K562 (cell line): ENCODE results near the gene NT5DC1. TPM values are rescaled to one million over a fixed set of nuclear protein-coding genes. Genes with fewer than 3 reads are reported as not detected.

Source experiments
- ATAC-seq: fragments of 200-7000 bp; cut with Tn5 transposase; 3 replicates; pipeline ENCODE4 v1.9.1; 2020; ENCODE audit warnings: moderate library complexity
- BruUV-seq: library from RNA; stranded (reverse); fragments of 400-500 nt; replicated peaks from 2 replicates; lab custom pipeline; 2021; lab: Mats Ljungman, UMichigan
- CTCF ChIA-PET: fragments of 300-600 bp; formaldehyde crosslinking; extraction: SDS; loops from one replicate; lab custom pipeline; 2021; ENCODE audit warnings: low intra/inter-chr PET ratio; lab: Yijun Ruan, JAX
- POLR2A ChIA-PET: fragments of 300-600, 350-650 bp; sonication (Branson Sonifier 250); formaldehyde crosslinking; extraction: SDS; loops from one replicate; lab custom pipeline; 2021; ENCODE audit warnings: antibody characterized with exemption, inconsistent platforms; lab: Yijun Ruan, JAX
- DNase-seq, 4 experiments: peaks; one replicate each; pipeline versions ENCODE4 v3.0.0 to v3.0.0-alpha.2; 2011 to 2018; ENCODE audit warnings: low spot score in 3 of 4, mixed read lengths in 3 of 4; ENCODE audit errors: extremely low read depth in 1 of 4
- FAIRE-seq: peaks from 2 replicates; lab custom pipeline; 2011; peaks lifted over from hg19 to GRCh38; lab: Jason Lieb, UNC
- H2AFZ ChIP-seq: 2 replicates; pipeline ENCODE4 v1.6.0; 2011; ENCODE audit warnings: low read depth, low read length, control low read depth, inconsistent platforms
- H3K27ac ChIP-seq: fragments of 200-600 bp; 3 replicates; pipeline ENCODE4 v1.8.0; 2011; ENCODE audit warnings: low read depth, mild to moderate bottlenecking, control low read depth, inconsistent platforms, low read length, moderate library complexity, mixed read lengths; ENCODE audit errors: extremely low read depth
- H3K27me3 ChIP-seq, 2 experiments: fragments of 300-600 bp in 1 of 2; 2 replicates in 1 of 2; 3 replicates in 1 of 2; pipeline versions ENCODE4 v1.6.0 to v1.8.0; 2011; ENCODE audit warnings: inconsistent platforms in 2 of 2, low read length in 2 of 2, mild to moderate bottlenecking in 1 of 2, mixed read lengths in 1 of 2, moderate library complexity in 1 of 2; ENCODE audit not compliant: control insufficient read depth in 2 of 2, insufficient read depth in 2 of 2
- H3K36me3 ChIP-seq: fragments of 300-600 bp; 3 replicates; pipeline ENCODE4 v1.8.0; 2011; ENCODE audit warnings: mild to moderate bottlenecking, low read length, inconsistent platforms; ENCODE audit not compliant: control insufficient read depth, insufficient read depth
- H3K4me1 ChIP-seq, 2 experiments: fragments of 200-600 bp in 1 of 2; replicated peaks in 1 of 2; 2 replicates in 1 of 2; 3 replicates in 1 of 2; pipeline versions ENCODE4 v1.5.1 to v1.8.0; 2011; ENCODE audit warnings: inconsistent platforms in 2 of 2, low read length in 2 of 2, mild to moderate bottlenecking in 1 of 2, mixed read lengths in 1 of 2, moderate library complexity in 1 of 2; ENCODE audit not compliant: control insufficient read depth in 2 of 2, insufficient read depth in 2 of 2
- H3K4me2 ChIP-seq: 2 replicates; pipeline ENCODE4 v1.6.1; 2011; ENCODE audit warnings: low read length, control low read depth, inconsistent platforms, mixed read lengths; ENCODE audit not compliant: insufficient read depth
- H3K4me3 ChIP-seq: fragments of 200-600 bp; sonication (generic), shearing (Covaris generic); 2 replicates; pipeline ENCODE4 v1.5.1; 2016; ENCODE audit warnings: control low read depth, inconsistent platforms
- H3K79me2 ChIP-seq: fragments of 200-600 bp; 3 replicates; pipeline ENCODE4 v1.8.0; 2011; ENCODE audit warnings: low read length, inconsistent platforms; ENCODE audit not compliant: control insufficient read depth, insufficient read depth
- H3K9ac ChIP-seq, 2 experiments: 2 replicates each; pipeline versions ENCODE4 v1.6.0 to v1.6.1; 2011; ENCODE audit warnings: low read depth in 2 of 2, low read length in 2 of 2, control low read depth in 1 of 2, inconsistent platforms in 1 of 2, mild to moderate bottlenecking in 1 of 2, mixed read lengths in 1 of 2; ENCODE audit not compliant: insufficient read depth in 1 of 2
- H3K9me1 ChIP-seq: one replicate; pipeline ENCODE4 v1.6.0; 2011; ENCODE audit warnings: inconsistent platforms, mild to moderate bottlenecking, low read length, moderate library complexity; ENCODE audit not compliant: control insufficient read depth, insufficient read depth
- H3K9me3 ChIP-seq: replicated peaks from 2 replicates; pipeline ENCODE4 v1.5.1; 2011; ENCODE audit warnings: low read depth, low read length, inconsistent platforms; ENCODE audit not compliant: control insufficient read depth, insufficient read depth
- H4K20me1 ChIP-seq: replicated peaks from 2 replicates; pipeline ENCODE4 v1.6.1; 2011; ENCODE audit warnings: low read length, inconsistent platforms, mixed read lengths; ENCODE audit not compliant: control insufficient read depth, insufficient read depth
- GTF2E2 ChIP-seq: fragments of 200-800 bp; sonication (Bioruptor generic); IDR thresholded peaks from 2 replicates; pipeline ENCODE4 v1.6.1; 2016; ENCODE audit warnings: missing genetic modification characterization, missing compliant biosample characterization
- NKRF ChIP-seq: fragments of 450-650 bp; IDR thresholded peaks from 2 replicates; pipeline ENCODE4 v1.6.1; 2016; ENCODE audit warnings: borderline replicate concordance
- SUPT5H ChIP-seq: fragments of 450-650 bp; IDR thresholded peaks from 2 replicates; pipeline ENCODE4 v1.6.1; 2016
- ZNF444 ChIP-seq: fragments of 250-450 bp; sonication (Bioruptor Pico); IDR thresholded peaks from 2 replicates; pipeline ENCODE4 v1.4.0; 2020; ENCODE audit warnings: mild to moderate bottlenecking, moderate library complexity
- WGBS: fragments of 100-300 bp; shearing (Covaris generic); methylation state at CpG from one replicate; pipeline ENCODE4 v1.1.6; 2016; ENCODE audit warnings: low coverage, mixed read lengths; ENCODE audit not compliant: insufficient coverage; ENCODE audit errors: missing lambda C conversion rate; 5-methylcytosine and 5-hydroxymethylcytosine counted together
- in situ Hi-C: fragments of 300-500 bp; cut with MboI; formaldehyde crosslinking; loops from 4 replicates; pipeline ENCODE4 v1.15.0; 2018; ENCODE audit warnings: inconsistent platforms, mixed read lengths
- intact Hi-C: fragments of 100-400 bp; cut with micrococcal nuclease; formaldehyde crosslinking; loops from 2 replicates; pipeline ENCODE4 v1.14.2; 2022
- polyA plus RNA-seq, 8 experiments: library from polyadenylated mRNA; depleted of rRNA in 4 of 8; stranded (reverse) in 5 of 8; unstranded in 3 of 8; fragments of >200 nt; fragmentation: Nextera tagmentation in 2 of 8; fragmentation: Illumina TruSeq in 1 of 8; extraction: Ambion mirVana in 2 of 8; extraction: Trizol in 1 of 8; gene quantifications; 2 replicates each; pipeline versions ENCODE4 v1.2.1 to v1.2.3, GENCODE V29; 2011 to 2014; ENCODE audit warnings: inconsistent platforms in 1 of 8, missing spikeins in 1 of 8
- total RNA-seq, 7 experiments: library from RNA; depleted of rRNA in 6 of 7; stranded (reverse); fragments of >200 nt in 6 of 7; fragmentation: Illumina TruSeq in 2 of 7; extraction: Trizol in 2 of 7; gene quantifications; 2 replicates each; pipeline versions ENCODE4 v1.2.1 to v1.2.3, GENCODE V29; 2011 to 2021; ENCODE audit warnings: low replicate concordance in 1 of 7

The NT5DC1 gene
- total and polyA plus RNA-seq, 9 of the 15 experiments (the other 6 are each of a cell fraction or from before 2014, with no cell fraction given) = 4.9 to 28.5 (median 16.3) TPM

- no peak overlapping the region for H3K4me2 ChIP-seq
- no peaks in the 10 kb centered on the region for H3K79me2 ChIP-seq
- no peak overlapping the region for H3K9ac ChIP-seq
- intact Hi-C loops = no loop called here
- DNase-seq (no peak), ATAC-seq (no peak), FAIRE-seq (no peak)
- ChIA-PET POLR2A (no interaction called here), CTCF (no interaction called here)
- H3K27me3 ChIP-seq = no peaks in the 10 kb centered on the region
- H3K9me1 ChIP-seq = no peaks in the 10 kb centered on the region
- H3K27ac ChIP-seq = no peak overlapping the region
- H3K36me3 ChIP-seq = no peaks in the 10 kb centered on the region
- no peaks in the 10 kb centered on the region for H3K9me3 ChIP-seq
- no peaks in the 10 kb centered on the region for H3K4me1 ChIP-seq
- no TSS peak for BruUV-seq
- TF ChIP-seq ZNF444 (CRISPR knock-in tag) = no peak
- TF ChIP-seq NKRF = no peak
- TF ChIP-seq SUPT5H = no peak
- TF ChIP-seq GTF2E2 (tag) = no peak
- 43% methylated on average over 4 of the region's 4 CpGs for WGBS
- no peaks in the 10 kb centered on the region for H4K20me1 ChIP-seq
- in situ Hi-C loops = no loop called here
- H3K4me3 ChIP-seq = no peak overlapping the region
- H2AFZ ChIP-seq = no peak overlapping the region
Observed at GRCh38 chr6:116208056-116208785, 107.6 kb downstream of the NT5DC1 start.
